ENCODE measurements around the gene RASSF3.

GRCh38 chr12:64633940-64634337, 23.6 kb downstream of the RASSF3 start:
- TF ChIP-seq CTCF (optimal IDR thresholded peaks at IDR 0.05 in 1 of 3, IDR thresholded peaks at IDR 0.05 in 1 of 3, conservative IDR thresholded peaks at IDR 0.05 in 1 of 3; ENCODE audit: extremely low read depth in 1 of 3, insufficient read depth in 2 of 3, low read length in 3 of 3) (no peak), EZH2 (IDR thresholded peaks at IDR 0.05; ENCODE audit: low read length) (no peak)

Measured in keratinocyte (primary cell).